Measurements from ENCODE around the gene OLFM3.

Gene OLFM3

DNA sequence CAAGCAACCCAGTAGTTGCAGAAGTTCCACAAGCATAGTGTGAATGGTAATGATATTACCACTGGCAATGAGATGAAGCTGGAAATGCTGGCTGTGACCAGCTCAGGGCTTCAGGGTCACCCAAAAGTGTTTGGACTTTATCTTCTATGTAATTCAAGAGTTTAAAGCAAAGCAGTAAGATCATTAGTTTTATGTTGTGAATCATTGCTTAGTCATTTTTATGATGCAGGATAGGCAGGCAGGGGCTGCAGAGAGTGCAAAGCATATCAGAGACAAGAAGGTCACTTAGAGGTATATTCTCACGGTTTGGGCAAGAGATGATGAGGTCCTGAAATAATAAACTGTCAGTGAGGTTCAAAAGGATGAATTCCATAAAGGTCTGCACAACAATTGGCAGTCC is 147.4 kb downstream of the OLFM3 start:
- no peak for DNase-seq (ENCODE audit: low read depth in 2 of 2)

- DNase-seq (ENCODE audit: low read depth in 2 of 2) = no peak
These were observed 149.1 kb downstream of the OLFM3 start for GRCh38 chr1:101847626-101848025.

- DNase-seq (ENCODE audit: low read depth in 2 of 2) = no peak
These were observed 149.9 kb downstream of the OLFM3 start for GRCh38 chr1:101846820-101847219.

- no peak for DNase-seq (ENCODE audit: low read depth in 2 of 2)
These were observed 153.6 kb downstream of the OLFM3 start for GRCh38 chr1:101843160-101843559.

GRCh38 chr1:101841824-101842223 is 154.9 kb downstream of the OLFM3 start:
- DNase-seq (ENCODE audit: low read depth in 2 of 2) = no peak

DNA sequence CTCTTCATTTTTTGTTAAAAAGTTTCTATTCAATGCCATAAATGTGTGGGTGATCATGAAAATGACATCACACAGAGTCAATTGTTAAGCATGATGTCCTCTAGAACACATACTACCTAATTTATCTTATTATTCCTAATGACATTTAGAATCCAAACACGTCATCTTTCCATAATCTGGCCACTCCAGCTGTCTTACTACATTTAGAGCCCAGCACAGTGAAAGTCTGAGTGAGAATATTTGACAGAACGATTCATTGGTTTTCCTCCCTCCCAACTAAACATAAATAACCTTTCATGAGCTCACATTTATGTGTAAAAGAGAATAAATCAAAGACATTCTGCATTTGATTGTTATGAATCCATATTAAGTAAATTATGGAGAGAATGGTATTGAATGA is 160.7 kb downstream of the OLFM3 start:
- DNase-seq (ENCODE audit: low read depth in 2 of 2) = no peak

- no peak for DNase-seq (ENCODE audit: low read depth in 2 of 2)
These were observed 163.4 kb downstream of the OLFM3 start for GRCh38 chr1:101833312-101833711.

- DNase-seq (ENCODE audit: low read depth in 2 of 2) = no peak
These were observed 170.3 kb downstream of the OLFM3 start for GRCh38 chr1:101826416-101826815.

DNA sequence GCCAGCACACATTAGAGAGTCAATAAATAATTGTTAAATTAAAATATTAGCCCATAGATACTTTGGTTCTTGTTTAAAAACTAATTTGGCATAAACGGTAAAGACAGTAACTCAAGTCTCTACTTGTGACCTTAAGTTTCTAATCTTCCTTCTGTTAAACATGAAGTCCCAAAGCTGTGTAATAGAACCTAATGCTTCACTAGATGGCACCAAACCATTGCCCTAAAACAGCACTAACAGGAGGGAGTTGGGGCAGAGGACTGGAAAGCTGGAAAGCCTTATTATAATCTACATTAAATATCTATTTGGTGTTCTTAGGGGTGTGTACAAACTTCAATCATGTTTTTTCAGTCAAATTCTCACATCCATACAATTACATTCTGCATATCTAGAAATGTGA is 176.7 kb downstream of the OLFM3 start:
- DNase-seq (ENCODE audit: low read depth in 2 of 2) = no peak

- DNase-seq (ENCODE audit: low read depth in 2 of 2) = no peak
These were observed 180.5 kb downstream of the OLFM3 start for GRCh38 chr1:101816262-101816661.

GRCh38 chr1:101798417-101798816 is 198.3 kb downstream of the OLFM3 start:
- DNase-seq (ENCODE audit: low read depth in 2 of 2) = no peak

DNA sequence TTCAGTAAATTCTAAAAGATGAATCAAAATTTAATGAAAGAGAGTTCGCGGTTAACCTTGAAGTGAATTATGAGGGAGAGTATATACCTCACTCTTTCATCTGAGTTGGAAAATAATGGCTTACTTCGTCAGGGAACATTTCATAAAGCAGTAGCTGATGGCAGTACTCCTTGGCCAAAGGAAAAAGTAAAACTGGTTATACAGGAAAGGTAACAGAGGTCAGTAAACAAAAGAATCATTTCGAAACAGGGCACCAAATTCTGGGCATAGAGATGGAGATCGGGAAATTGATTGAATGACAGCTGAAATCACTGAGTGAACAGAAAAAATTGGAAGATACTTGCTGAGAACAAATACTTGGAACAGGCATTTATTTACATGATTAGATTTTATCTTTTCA is 199.0 kb downstream of the OLFM3 start:
- no peak for DNase-seq (ENCODE audit: low read depth in 2 of 2)

DNA sequence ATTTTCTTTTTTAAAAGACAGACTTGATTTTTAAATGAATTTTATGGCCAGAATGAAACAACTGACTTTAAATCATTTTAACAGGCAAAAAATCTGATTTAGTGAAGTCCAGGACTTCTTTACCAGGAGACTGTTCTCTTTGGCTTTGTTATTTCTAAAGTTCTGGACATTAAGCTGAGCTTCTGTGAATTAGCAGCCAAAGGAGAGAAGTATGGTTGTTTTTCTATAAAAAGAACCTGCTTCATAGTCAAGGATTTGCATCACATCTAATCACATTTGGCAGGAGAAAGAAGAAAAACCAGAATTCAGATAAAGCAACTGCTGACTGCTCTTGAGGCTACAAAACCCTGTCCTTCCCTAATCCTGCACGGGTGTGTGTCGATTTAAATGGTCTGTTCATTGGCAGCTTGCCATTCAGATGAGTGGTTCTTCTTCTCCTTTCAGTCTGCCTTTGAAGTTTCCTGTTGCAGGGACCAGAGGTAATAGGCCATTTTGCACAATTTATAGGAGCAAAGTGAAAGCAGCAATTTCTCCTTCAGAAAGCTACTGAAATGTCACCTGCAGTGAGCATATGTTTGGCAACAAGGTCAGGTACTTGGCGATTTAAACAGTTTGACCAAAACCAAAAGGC is 215.4 kb downstream of the OLFM3 start:
- no peak for DNase-seq (ENCODE audit: low read depth in 2 of 2)

- no peak for DNase-seq (ENCODE audit: low read depth in 2 of 2)
These were observed 227.2 kb downstream of the OLFM3 start for GRCh38 chr1:101769520-101769919.

GRCh38 chr1:101757985-101758384 is 238.7 kb downstream of the OLFM3 start:
- DNase-seq (ENCODE audit: low read depth in 2 of 2) = no peak

- no peak for DNase-seq (ENCODE audit: low read depth in 2 of 2)
These were observed 240.3 kb downstream of the OLFM3 start for GRCh38 chr1:101756411-101756810.
